Fibroblast of skin of scalp (primary cell): ENCODE results near the gene ADCY3.

Experiments
- DNase-seq: peaks from one replicate; pipeline ENCODE4 v3.0.0-alpha.2; 2013

ADCY3 gene

DNA sequence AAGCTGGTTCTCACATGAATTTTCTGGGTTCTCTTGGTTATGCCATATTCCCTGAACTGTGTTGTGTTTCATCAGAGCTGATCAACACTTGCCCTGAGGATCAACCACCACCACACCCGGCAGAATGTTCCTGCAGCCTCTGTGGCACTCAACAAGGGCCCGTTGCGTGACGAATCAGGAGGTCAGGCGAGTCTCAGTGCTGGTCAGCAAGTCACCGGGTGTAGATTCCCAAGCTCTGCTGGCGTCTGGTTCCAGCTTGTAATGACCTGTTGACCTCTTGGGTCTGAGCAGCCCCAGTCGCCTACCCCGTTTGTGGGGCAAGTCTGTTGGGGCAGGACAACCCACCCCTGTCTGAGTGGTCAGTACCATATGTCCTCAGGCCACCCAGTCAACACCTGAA lies 46.0 kb downstream of the ADCY3 start:
- no peak for DNase-seq

- DNase-seq = no peak
Measured at GRCh38 chr2:24873619-24874018, 46.4 kb downstream of the ADCY3 start.

GRCh38 chr2:24872344-24873115 lies 47.5 kb downstream of the ADCY3 start:
- DNase-seq = no peak

- DNase-seq = peak; percentile 65
Measured at GRCh38 chr2:24871852-24872333, 48.1 kb downstream of the ADCY3 start.

DNA sequence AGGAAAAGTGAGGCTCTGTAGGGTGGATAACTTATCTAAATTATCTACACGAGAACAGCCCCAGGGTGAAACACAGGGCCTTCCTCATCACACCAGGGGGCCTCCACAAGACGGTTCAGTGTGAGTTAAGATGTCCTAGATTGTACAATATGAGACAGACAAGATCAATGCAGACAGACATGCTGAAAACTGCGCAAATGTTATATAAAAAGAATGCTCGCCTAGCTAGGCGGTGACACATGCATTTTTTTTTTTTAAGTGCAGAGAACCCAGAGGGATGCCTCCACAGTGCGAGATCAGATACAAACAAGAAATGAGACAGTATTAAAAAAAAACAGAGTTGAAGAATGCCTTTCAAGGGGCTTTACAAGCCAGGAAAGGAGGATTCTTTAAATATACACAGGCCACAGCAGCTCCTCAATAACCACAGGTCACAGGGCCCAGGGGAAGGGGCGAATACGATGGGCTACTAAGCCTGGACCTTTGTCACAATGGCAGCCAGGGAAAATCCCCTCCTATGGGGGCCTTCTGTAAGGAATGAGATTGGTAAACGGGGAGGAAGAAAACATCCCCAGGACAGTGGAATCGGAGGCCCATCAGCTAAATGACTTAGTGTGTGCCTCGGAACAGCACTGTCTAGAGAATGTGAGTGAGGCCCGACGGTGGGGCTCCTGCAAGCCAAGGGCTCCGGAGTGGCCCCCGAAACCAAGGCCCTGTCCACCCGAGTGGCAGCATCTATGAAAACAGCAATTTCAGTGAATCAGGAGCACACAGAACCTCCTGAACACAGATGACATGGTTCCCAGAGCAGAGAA lies 48.9 kb downstream of the ADCY3 start:
- peak; percentile 28 for DNase-seq

GRCh38 chr2:24870440-24870839 lies 49.6 kb downstream of the ADCY3 start:
- DNase-seq = no peak

DNA sequence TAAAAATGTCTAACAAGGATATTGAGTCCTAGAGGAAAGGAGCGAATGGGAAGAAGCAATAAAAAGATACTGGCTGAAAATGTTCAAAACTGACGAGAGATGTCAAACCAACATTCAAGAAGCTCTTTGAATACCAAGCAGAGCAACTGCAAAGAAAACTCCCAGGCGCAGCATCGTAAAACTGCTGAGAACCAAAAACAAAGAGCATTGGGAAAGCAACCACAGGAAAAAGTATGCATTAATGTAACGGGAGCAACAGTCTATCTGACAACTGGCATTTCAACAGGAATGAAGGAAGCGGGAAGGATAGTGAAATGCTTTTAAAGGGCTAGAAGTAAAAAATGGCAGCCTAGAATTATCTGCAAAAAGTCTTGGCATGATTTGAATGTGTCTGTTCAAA lies 53.1 kb downstream of the ADCY3 start:
- DNase-seq = no peak

GRCh38 chr2:24863641-24864040 lies 56.4 kb downstream of the ADCY3 start:
- peak; percentile 69 for DNase-seq

DNA sequence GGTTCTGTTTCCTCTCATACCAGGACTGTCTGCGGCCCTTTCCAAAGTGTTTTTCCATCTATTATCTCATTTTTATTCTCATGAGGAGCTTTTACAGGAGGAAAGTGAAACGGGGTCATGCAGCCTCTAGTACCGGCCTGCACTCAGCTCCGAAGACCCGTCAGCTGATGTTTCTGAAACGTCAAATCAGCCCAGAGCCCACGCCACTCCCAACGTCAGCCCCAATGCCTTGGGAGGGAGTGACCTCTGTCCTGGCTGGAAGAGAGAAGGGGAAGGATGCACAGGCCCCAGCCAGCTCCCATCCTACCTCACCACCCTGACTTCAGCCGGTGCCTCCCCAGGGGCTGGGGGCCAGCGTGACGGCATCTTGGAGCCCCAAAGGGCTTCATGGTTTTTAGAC lies 58.5 kb downstream of the ADCY3 start:
- no peak for DNase-seq

GRCh38 chr2:24860631-24861030 lies 59.4 kb downstream of the ADCY3 start:
- no peak for DNase-seq

- DNase-seq = no peak
Measured at GRCh38 chr2:24859968-24860600, 60.0 kb downstream of the ADCY3 start.

GRCh38 chr2:24858996-24859395 lies 61.0 kb downstream of the ADCY3 start:
- DNase-seq = no peak

GRCh38 chr2:24857746-24858145 lies 62.3 kb downstream of the ADCY3 start:
- DNase-seq = peak; percentile 56

DNA sequence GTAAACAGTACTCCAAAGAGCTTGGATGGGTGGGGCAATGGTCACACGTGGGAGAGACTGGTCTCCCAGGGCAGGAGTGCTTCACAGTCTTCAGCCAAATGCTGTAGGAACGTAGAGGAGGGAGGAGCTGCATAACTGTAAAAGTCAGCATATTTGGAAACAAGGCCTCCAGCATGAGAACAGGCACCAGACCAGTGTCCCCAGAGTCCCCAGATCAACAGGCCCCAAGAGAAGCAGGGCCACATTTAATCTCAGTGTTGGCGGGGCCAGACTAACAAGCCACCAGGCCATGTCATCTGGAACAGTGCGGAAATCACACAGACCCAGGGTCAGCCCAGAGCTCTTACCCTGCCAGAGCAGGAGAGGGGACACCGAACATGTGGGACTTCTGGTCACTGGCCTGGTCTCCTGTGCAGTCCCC lies 63.2 kb downstream of the ADCY3 start:
- peak; percentile 47 for DNase-seq

DNA sequence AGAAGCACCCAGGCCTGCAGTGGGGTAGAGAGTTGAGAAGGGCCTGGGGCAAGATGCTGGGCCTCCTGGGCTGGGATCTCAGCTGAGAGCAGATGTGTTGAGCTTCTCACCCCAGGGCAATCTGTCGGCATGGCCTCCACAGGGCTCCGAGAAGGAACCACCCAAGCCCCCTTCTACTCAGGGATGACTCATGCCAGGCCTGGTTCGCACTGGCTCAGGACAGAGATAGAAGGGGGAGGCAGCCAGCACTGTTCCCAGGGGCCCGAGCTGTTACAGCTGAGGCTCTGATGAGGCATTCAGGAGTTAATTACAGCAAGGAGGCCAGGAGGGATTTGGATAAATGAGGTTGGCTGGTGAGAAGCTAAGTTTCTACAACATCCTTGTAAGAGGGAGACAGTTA lies 64.3 kb downstream of the ADCY3 start:
- peak; percentile 88 for DNase-seq

DNA sequence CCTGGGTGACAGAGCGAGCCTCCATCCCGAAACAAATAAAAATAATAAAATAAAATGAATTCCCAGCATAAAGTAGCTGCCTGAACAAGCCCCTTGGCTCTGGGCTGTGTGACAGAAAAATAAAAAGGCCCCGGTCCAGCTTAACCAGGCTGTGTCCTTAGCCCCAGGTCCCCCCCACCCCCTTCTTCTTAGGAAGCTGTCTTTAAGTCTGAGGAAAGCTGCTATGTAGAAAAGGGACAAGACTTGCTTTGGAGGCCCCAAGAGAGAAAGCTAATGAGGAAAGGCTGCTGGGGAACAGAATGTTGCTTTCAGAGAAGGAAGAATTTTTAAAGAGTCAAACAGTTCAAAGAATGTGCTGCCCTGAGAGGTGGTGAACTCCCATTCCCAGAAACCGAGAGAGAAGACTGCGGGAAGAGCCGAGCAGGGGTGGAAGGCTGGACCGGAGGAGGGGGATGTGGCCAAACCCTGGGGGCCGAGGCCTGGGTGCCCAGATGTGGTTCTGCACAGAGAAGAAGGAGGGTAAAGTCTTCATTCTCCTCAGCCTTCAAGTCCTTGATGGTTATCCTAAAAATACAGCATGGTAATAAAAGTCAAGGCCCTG lies 64.9 kb downstream of the ADCY3 start:
- DNase-seq = peak; percentile 37

DNA sequence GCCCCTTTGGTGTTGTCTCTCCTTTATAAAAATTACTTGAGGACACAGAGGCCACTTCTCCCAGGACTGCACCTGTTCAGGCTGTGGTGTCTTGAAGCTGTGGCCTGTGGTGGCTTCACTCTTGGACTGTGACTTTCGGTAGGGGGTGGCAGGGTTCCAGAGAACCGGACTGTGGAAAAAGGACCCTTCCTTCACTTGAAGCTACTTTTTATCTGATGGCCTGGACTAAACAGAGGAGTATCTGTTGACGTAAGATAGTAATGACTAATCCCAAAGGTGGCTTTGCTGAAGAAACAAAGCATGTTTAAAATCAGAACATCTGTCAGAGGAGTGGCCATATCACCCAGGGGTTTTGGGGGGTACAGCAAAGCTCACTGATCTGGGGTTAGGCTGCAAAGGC lies 66.0 kb downstream of the ADCY3 start:
- no peak for DNase-seq

DNA sequence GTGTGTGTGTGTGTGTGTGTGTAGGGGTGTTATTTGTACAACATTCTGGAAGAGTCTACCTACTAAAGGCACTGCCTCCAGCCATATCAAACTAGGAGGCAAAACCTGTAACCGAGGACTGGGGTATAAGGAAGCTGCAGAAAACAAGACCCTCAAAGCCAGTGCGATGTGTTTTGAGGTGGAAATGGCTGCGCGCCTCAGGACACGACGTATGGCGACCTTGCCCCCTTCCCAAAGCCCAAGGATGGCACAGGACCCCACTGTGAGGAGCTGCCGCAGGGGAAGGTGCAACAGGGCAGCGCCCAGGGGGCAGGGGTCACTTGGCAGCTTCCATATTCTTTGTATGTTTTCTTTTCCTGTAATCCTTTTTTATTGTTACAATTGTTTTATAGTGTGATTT lies 67.0 kb downstream of the ADCY3 start:
- DNase-seq = no peak

DNA sequence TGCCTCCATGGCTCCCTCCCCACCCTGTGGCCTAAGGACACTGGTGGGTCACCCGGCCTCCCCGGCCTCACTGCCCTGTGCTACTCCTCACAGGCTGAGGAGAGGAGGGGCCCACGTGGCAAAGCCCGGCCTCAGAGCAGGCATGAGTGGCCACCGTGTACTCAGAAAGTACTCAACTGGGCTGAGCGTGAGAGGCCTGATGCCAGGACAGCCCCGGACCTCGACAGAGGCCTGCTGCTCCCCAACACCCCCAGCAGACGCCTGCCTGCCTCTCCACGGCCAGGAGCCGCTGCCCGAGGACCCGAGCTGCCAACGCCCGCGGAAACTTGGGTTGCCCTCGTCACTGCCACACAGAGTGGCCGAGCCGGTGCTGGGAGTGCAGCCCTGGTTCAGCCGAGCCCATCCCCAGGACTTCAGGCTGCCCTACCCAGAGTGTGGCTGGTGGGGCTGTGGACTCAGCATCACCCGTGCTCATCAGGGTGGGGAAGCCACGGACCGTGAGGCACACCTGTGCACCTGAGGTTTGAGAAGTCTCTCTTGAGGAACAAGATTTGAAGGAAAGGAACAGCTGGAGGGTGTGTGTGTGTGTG lies 67.5 kb downstream of the ADCY3 start:
- DNase-seq = no peak

DNA sequence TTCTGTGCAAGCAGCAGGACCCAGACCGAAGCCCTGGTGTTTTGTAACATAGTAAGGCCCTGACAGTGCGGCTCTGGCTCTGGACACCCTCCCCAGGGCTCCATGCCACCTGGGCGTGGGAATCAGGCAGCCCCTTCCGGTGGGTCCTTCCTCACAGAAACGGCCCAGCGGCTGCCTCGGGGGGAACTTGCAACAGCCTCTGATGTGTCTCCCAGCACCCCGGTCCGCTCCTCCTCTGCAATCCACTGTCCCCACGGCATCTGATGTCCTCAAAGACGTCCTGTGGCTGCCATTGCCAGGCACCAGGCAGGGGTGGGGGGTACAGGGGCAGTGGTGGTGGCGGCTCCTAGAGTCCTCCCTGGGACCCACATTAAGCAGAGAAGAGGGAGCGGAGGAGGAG lies 68.0 kb downstream of the ADCY3 start:
- DNase-seq = no peak

DNA sequence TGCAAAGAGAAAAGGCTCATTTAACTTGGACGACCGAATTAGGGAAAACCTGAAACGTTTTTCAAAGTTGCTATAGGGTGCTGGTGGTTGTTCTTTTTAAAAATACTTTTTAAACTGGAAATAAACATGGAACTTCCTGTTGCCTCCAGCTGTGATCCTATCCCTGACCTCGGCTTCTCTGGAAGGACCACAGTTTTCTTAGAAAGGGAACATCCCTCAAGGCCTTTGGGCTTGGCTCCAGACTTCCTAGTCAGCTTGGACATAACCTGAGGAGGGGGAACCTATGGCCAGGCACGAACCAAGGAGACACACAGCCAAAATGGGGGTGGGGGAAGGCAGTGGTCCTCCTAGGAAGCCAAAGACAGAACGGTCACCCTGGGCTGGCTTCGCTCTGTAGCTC lies 69.1 kb downstream of the ADCY3 start:
- DNase-seq = no peak

DNA sequence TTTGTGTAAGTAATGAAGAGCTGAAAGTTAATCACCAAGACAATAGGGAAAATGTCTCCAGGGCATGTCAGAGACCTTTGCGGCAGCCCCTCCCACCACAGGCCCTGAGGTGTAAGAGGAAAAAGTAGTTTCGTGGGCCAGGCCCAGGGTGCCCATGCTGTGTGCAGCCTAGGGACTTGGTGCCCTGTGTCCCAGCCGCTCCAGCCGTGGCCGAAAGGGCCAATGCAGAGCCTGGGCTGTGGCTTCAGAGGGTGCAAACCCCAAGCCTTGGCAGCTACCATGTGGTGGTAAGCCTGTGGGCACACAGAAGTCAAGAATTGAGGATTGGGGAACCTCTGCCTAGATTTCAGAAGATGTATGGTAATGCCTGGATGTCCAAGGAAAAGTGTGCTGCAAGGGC lies 74.3 kb downstream of the ADCY3 start:
- DNase-seq = no peak
